ENCODE measurements around the gene TBRG4.

TBRG4 gene

GRCh38 chr7:45066409-45066808 is 45.1 kb downstream of the TBRG4 start:
- H3K27ac ChIP-seq (ENCODE audit: low read depth, low read length) = no peak overlapping the region
- H3K4me3 ChIP-seq (ENCODE audit: low read length) = no peak overlapping the region
- H3K4me1 ChIP-seq (ENCODE audit: control insufficient read depth, low read length) = peaks cover 6% of the 10 kb centered on the region
- no peak overlapping the region for H3K4me2 ChIP-seq (ENCODE audit: low read length)
- no peaks in the 10 kb centered on the region for H3K9me2 ChIP-seq (replicated peaks; ENCODE audit: control insufficient read depth, low read length)
- 0 out of 2 replicates have a peak, but pooled peaks cover 9% of the 10 kb centered on the region for H4K20me1 ChIP-seq (ENCODE audit: control insufficient read depth, insufficient read depth, low read depth, low read length)
- H3K27me3 ChIP-seq (ENCODE audit: control insufficient read depth, low read length) = no peaks in the 10 kb centered on the region
- peaks cover 59% of the 10 kb centered on the region for H3K79me2 ChIP-seq (ENCODE audit: control insufficient read depth, low read length)
- peaks cover 90% of the 10 kb centered on the region for H3K36me3 ChIP-seq (ENCODE audit: control insufficient read depth, low read length)
- H3K9me3 ChIP-seq (ENCODE audit: control insufficient read depth, insufficient read depth, low read length) = no peaks in the 10 kb centered on the region
- 0 out of 2 replicates have a peak, but pooled peaks cover 2% of the 10 kb centered on the region for H3F3A ChIP-seq (ENCODE audit: control insufficient read depth, insufficient read depth)
- no peak for TF ChIP-seq CTCF (IDR thresholded peaks at IDR 0.05; ENCODE audit: low read depth, low read length, poor library complexity, severe bottlenecking)
- TF ChIP-seq EZH2phosphoT487 (IDR thresholded peaks at IDR 0.05; ENCODE audit: borderline replicate concordance, low read length) = no peak

- peaks cover 70% of the 10 kb centered on the region for H3K79me2 ChIP-seq (ENCODE audit: control insufficient read depth, low read length)
- TF ChIP-seq CTCF (IDR thresholded peaks at IDR 0.05; ENCODE audit: low read depth, low read length, poor library complexity, severe bottlenecking) = no peak
- TF ChIP-seq EZH2phosphoT487 (IDR thresholded peaks at IDR 0.05; ENCODE audit: borderline replicate concordance, low read length) = no peak
- no peak overlapping the region for H3K27ac ChIP-seq (ENCODE audit: low read depth, low read length)
- H3K4me3 ChIP-seq (ENCODE audit: low read length) = no peak overlapping the region
- H3K36me3 ChIP-seq (ENCODE audit: control insufficient read depth, low read length) = peaks cover 90% of the 10 kb centered on the region
- peaks cover 17% of the 10 kb centered on the region; the same call in 1 of the 2 replicates for H4K20me1 ChIP-seq (ENCODE audit: control insufficient read depth, insufficient read depth, low read depth, low read length)
- H3K9me3 ChIP-seq (ENCODE audit: control insufficient read depth, insufficient read depth, low read length) = no peaks in the 10 kb centered on the region
- H3K4me2 ChIP-seq (ENCODE audit: low read length) = no peak overlapping the region
- no peaks in the 10 kb centered on the region for H3K27me3 ChIP-seq (ENCODE audit: control insufficient read depth, low read length)
- no peaks in the 10 kb centered on the region for H3K9me2 ChIP-seq (replicated peaks; ENCODE audit: control insufficient read depth, low read length)
- H3F3A ChIP-seq (ENCODE audit: control insufficient read depth, insufficient read depth) = 0 out of 2 replicates have a peak, but pooled peaks cover 2% of the 10 kb centered on the region
- peaks cover 11% of the 10 kb centered on the region for H3K4me1 ChIP-seq (ENCODE audit: control insufficient read depth, low read length)
Observed at GRCh38 chr7:45065031-45065995, 46.2 kb downstream of the TBRG4 start.

- no peak overlapping the region for H3K4me3 ChIP-seq (ENCODE audit: low read length)
- H3K9me2 ChIP-seq (replicated peaks; ENCODE audit: control insufficient read depth, low read length) = no peaks in the 10 kb centered on the region
- H3K27me3 ChIP-seq (ENCODE audit: control insufficient read depth, low read length) = no peaks in the 10 kb centered on the region
- no peak overlapping the region for H3K4me2 ChIP-seq (ENCODE audit: low read length)
- peaks cover 3% of the 10 kb centered on the region; the same call in 1 of the 2 replicates for H3F3A ChIP-seq (ENCODE audit: control insufficient read depth, insufficient read depth)
- H3K4me1 ChIP-seq (ENCODE audit: control insufficient read depth, low read length) = peaks cover 11% of the 10 kb centered on the region
- H3K79me2 ChIP-seq (ENCODE audit: control insufficient read depth, low read length) = peaks cover 81% of the 10 kb centered on the region
- TF ChIP-seq EZH2phosphoT487 (IDR thresholded peaks at IDR 0.05; ENCODE audit: borderline replicate concordance, low read length) = no peak
- no peak for TF ChIP-seq CTCF (IDR thresholded peaks at IDR 0.05; ENCODE audit: low read depth, low read length, poor library complexity, severe bottlenecking)
- no peaks in the 10 kb centered on the region for H3K9me3 ChIP-seq (ENCODE audit: control insufficient read depth, insufficient read depth, low read length)
- H3K36me3 ChIP-seq (ENCODE audit: control insufficient read depth, low read length) = peaks cover 83% of the 10 kb centered on the region
- H3K27ac ChIP-seq (ENCODE audit: low read depth, low read length) = no peak overlapping the region
- peaks cover 20% of the 10 kb centered on the region for H4K20me1 ChIP-seq (ENCODE audit: control insufficient read depth, insufficient read depth, low read depth, low read length)
Observed at GRCh38 chr7:45064047-45064725, 47.3 kb downstream of the TBRG4 start.
